ENCODE measurements around the gene DLX3.

DLX3 gene

DNA sequence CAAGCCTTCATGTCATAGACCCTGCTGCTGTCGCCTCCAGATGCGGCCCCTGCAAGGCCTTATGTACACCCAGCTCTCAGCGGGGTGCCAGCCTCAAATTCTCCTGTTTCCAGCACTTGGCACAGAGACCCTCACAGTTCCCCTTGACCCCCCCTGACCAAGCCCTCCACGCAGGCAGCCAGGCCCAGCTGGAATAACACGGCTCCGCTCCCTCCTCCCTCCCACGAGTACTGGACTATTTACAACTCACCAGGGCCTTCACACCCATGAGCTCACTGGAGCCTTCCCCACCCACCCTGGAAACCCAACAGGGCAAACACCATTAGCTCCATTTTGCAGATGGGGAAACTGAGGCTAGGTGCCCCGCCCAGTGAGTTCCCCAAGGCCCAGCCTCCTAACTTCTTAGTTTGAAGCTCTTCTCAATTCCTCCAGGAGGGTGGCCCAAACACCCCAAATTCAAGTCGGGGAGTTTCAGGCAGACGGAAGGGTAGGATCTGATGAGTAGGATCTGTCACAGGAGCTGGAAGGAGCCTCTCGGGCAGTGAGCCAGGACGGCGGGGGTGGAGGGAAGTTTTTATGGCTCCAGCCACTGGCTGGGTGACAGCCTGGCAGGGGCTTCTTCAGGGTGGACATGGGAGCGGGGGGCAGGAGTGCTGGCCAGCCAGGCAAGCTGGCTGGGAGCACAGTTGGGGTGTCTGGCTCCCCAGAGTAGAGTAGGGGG, 43.5 kb downstream of the DLX3 start:
- Histone ChIP-seq H3K14ac (ENCODE audit: low read length) (no peak overlapping the region), H3K9me3 (replicated peaks in 1 of 2; ENCODE audit: control insufficient read depth in 2 of 2, insufficient read depth in 1 of 2, low read depth in 1 of 2, low read length in 2 of 2) (no peaks in the 10 kb centered on the region), H2BK120ac (ENCODE audit: low read depth, low read length) (no peak overlapping the region), H3K36me3 (replicated peaks in 1 of 2; ENCODE audit: control insufficient read depth in 2 of 2, insufficient read depth in 2 of 2, low read length in 2 of 2) (no peaks in the 10 kb centered on the region), H2BK5ac (ENCODE audit: low read length) (no peak overlapping the region), H4K8ac (ENCODE audit: low read depth, low read length) (no peak overlapping the region), H2BK12ac (ENCODE audit: low read length) (no peak overlapping the region), H2AK5ac (ENCODE audit: low read depth, low read length) (peak overlapping the region; percentile 93), H3K4me1 (ENCODE audit: control insufficient read depth in 2 of 2, insufficient read depth in 1 of 2, low read depth in 1 of 2, low read length in 2 of 2) (no peaks in the 10 kb centered on the region), H3K23ac (ENCODE audit: low read depth, low read length, poor library complexity) (no peak overlapping the region), H3K27me3 (ENCODE audit: control insufficient read depth in 3 of 3, insufficient read depth in 3 of 3, low read depth in 1 of 3, low read length in 3 of 3) (peaks cover 0 to 68% (median 0%) of the 10 kb centered on the region in 3 experiments), H2AFZ (ENCODE audit: low read length) (no peak overlapping the region), H3K27ac (replicated peaks; ENCODE audit: low read length) (no peak overlapping the region), H3K9ac (ENCODE audit: low read depth, low read length, poor library complexity) (no peak overlapping the region), H3K4me3 (ENCODE audit: low read length in 2 of 2) (no peak overlapping the region), H3K79me1 (ENCODE audit: low read depth, low read length) (no peaks in the 10 kb centered on the region), H2BK15ac (ENCODE audit: low read length) (no peak overlapping the region), H4K91ac (ENCODE audit: low read depth, low read length, poor library complexity) (no peak overlapping the region), H3K4me2 (ENCODE audit: insufficient read depth, low read length, poor library complexity, severe bottlenecking) (no peak overlapping the region), H3K18ac (ENCODE audit: low read length) (no peak overlapping the region), H3K4ac (ENCODE audit: low read length) (no peak overlapping the region)
- no peak for DNase-seq (ENCODE audit: low spot score)
- WGBS, 2 donors (ENCODE audit: extremely low coverage in 2 of 2, insufficient read length in 2 of 2, insufficient replicate concordance in 1 of 2), result no CpG with 5 or more reads among the region's 14 CpGs

GRCh38 chr17:49949634-49950033, 45.4 kb downstream of the DLX3 start:
- Histone ChIP-seq H3K4ac (ENCODE audit: low read length) (no peak overlapping the region), H3K18ac (ENCODE audit: low read length) (peak overlapping the region; percentile 15), H3K4me3 (ENCODE audit: low read length in 2 of 2) (no peak overlapping the region), H4K8ac (ENCODE audit: low read depth, low read length) (no peak overlapping the region), H3K27ac (replicated peaks; ENCODE audit: low read length) (no peak overlapping the region), H3K4me1 (ENCODE audit: control insufficient read depth in 2 of 2, insufficient read depth in 1 of 2, low read depth in 1 of 2, low read length in 2 of 2) (peaks cover 0 to under 1% of the 10 kb centered on the region in 2 donors), H2BK120ac (ENCODE audit: low read depth, low read length) (no peak overlapping the region), H3K9me3 (replicated peaks in 1 of 2; ENCODE audit: control insufficient read depth in 2 of 2, insufficient read depth in 1 of 2, low read depth in 1 of 2, low read length in 2 of 2) (no peaks in the 10 kb centered on the region), H2BK15ac (ENCODE audit: low read length) (peak overlapping the region; percentile 93), H2AK5ac (ENCODE audit: low read depth, low read length) (no peak overlapping the region), H3K14ac (ENCODE audit: low read length) (no peak overlapping the region), H2BK12ac (ENCODE audit: low read length) (peak overlapping the region; percentile 82), H3K9ac (ENCODE audit: low read depth, low read length, poor library complexity) (no peak overlapping the region), H2BK5ac (ENCODE audit: low read length) (no peak overlapping the region), H3K79me1 (ENCODE audit: low read depth, low read length) (no peaks in the 10 kb centered on the region), H3K36me3 (replicated peaks in 1 of 2; ENCODE audit: control insufficient read depth in 2 of 2, insufficient read depth in 2 of 2, low read length in 2 of 2) (no peaks in the 10 kb centered on the region), H3K4me2 (ENCODE audit: insufficient read depth, low read length, poor library complexity, severe bottlenecking) (no peak overlapping the region), H2AFZ (ENCODE audit: low read length) (no peak overlapping the region), H4K91ac (ENCODE audit: low read depth, low read length, poor library complexity) (no peak overlapping the region), H3K27me3 (ENCODE audit: control insufficient read depth in 3 of 3, insufficient read depth in 3 of 3, low read depth in 1 of 3, low read length in 3 of 3) (peaks cover 0 to 70% (median 0%) of the 10 kb centered on the region in 3 experiments), H3K23ac (ENCODE audit: low read depth, low read length, poor library complexity) (peak overlapping the region; percentile 75)
- WGBS, 2 donors (ENCODE audit: extremely low coverage in 2 of 2, insufficient read length in 2 of 2, insufficient replicate concordance in 1 of 2), result no CpG with 5 or more reads among the region's 2 CpGs
- DNase-seq (ENCODE audit: low spot score), result no peak

DNA sequence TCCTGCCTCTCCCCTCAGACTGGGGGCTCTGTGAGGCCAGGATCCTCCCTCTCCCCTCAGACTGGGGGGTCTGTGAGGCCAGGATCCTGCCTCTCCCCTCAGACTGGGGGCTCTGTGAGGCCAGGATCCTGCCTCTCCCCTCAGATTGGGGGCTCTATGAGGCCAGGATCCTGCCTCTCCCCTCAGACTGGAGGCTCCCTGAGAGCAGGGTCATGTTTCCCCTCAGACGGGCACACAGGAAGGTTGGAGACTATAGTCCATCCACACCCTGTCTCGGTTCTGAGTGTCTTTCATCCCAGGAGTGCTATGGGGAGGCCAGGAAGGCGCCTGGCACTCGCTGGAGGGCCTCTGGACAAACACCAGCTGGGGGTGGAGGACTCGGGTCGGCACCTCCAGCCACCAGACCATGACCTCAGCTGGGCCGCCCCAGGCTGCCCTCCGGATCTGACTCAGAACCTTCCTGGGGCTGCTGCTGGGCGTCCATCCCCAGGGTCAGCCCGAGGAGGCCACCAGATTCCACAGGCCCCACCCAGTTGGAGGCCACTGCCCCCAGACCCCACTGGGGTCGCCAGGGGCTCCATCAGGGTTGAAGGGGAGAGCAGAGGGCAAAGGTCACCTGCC, 48.0 kb downstream of the DLX3 start:
- Histone ChIP-seq H2BK12ac (ENCODE audit: low read length) (no peak overlapping the region), H3K4me2 (ENCODE audit: insufficient read depth, low read length, poor library complexity, severe bottlenecking) (no peak overlapping the region), H3K9me3 (replicated peaks in 1 of 2; ENCODE audit: control insufficient read depth in 2 of 2, insufficient read depth in 1 of 2, low read depth in 1 of 2, low read length in 2 of 2) (no peaks in the 10 kb centered on the region), H3K23ac (ENCODE audit: low read depth, low read length, poor library complexity) (no peak overlapping the region), H2BK120ac (ENCODE audit: low read depth, low read length) (no peak overlapping the region), H2BK15ac (ENCODE audit: low read length) (peak overlapping the region; percentile 32), H3K36me3 (replicated peaks in 1 of 2; ENCODE audit: control insufficient read depth in 2 of 2, insufficient read depth in 2 of 2, low read length in 2 of 2) (no peaks in the 10 kb centered on the region), H3K27ac (replicated peaks; ENCODE audit: low read length) (no peak overlapping the region), H3K27me3 (ENCODE audit: control insufficient read depth in 3 of 3, insufficient read depth in 3 of 3, low read depth in 1 of 3, low read length in 3 of 3) (peaks cover 0 to 82% (median 0%) of the 10 kb centered on the region in 3 experiments), H2BK5ac (ENCODE audit: low read length) (peak overlapping the region; percentile 68), H2AFZ (ENCODE audit: low read length) (no peak overlapping the region), H3K4me3 (ENCODE audit: low read length in 2 of 2) (no peak overlapping the region), H3K9ac (ENCODE audit: low read depth, low read length, poor library complexity) (no peak overlapping the region), H3K4me1 (ENCODE audit: control insufficient read depth in 2 of 2, insufficient read depth in 1 of 2, low read depth in 1 of 2, low read length in 2 of 2) (peaks cover 0 to 6% of the 10 kb centered on the region in 2 donors), H2AK5ac (ENCODE audit: low read depth, low read length) (peak overlapping the region; percentile 47), H4K8ac (ENCODE audit: low read depth, low read length) (no peak overlapping the region), H3K79me1 (ENCODE audit: low read depth, low read length) (no peaks in the 10 kb centered on the region), H4K91ac (ENCODE audit: low read depth, low read length, poor library complexity) (no peak overlapping the region), H3K4ac (ENCODE audit: low read length) (no peak overlapping the region), H3K14ac (ENCODE audit: low read length) (peak overlapping the region; percentile 90), H3K18ac (ENCODE audit: low read length) (peak overlapping the region; percentile 62)
- no CpG with 5 or more reads among the region's 11 CpGs for WGBS, 2 donors (ENCODE audit: extremely low coverage in 2 of 2, insufficient read length in 2 of 2, insufficient replicate concordance in 1 of 2)
- DNase-seq (ENCODE audit: low spot score), result no peak

- no peak for DNase-seq (ENCODE audit: low spot score)
- peaks cover 0 to 83% (median 0%) of the 10 kb centered on the region in 3 experiments for H3K27me3 ChIP-seq (ENCODE audit: control insufficient read depth in 3 of 3, insufficient read depth in 3 of 3, low read depth in 1 of 3, low read length in 3 of 3)
- no CpG with 5 or more reads among the region's 8 CpGs for WGBS, 2 donors (ENCODE audit: extremely low coverage in 2 of 2, insufficient read length in 2 of 2, insufficient replicate concordance in 1 of 2)
Observed at GRCh38 chr17:49946208-49946607, 48.8 kb downstream of the DLX3 start.

More at GRCh38 chr17:49946208-49946607, 48.8 kb downstream of the DLX3 start:
- Histone ChIP-seq H3K4me2 (ENCODE audit: insufficient read depth, low read length, poor library complexity, severe bottlenecking) (no peak overlapping the region), H2BK120ac (ENCODE audit: low read depth, low read length) (no peak overlapping the region), H3K18ac (ENCODE audit: low read length) (peak overlapping the region; percentile 76), H3K9me3 (replicated peaks in 1 of 2; ENCODE audit: control insufficient read depth in 2 of 2, insufficient read depth in 1 of 2, low read depth in 1 of 2, low read length in 2 of 2) (no peaks in the 10 kb centered on the region), H3K79me1 (ENCODE audit: low read depth, low read length) (no peaks in the 10 kb centered on the region), H3K27ac (replicated peaks; ENCODE audit: low read length) (no peak overlapping the region), H3K23ac (ENCODE audit: low read depth, low read length, poor library complexity) (peak overlapping the region; percentile 25), H3K14ac (ENCODE audit: low read length) (peak overlapping the region; percentile 42), H3K36me3 (replicated peaks in 1 of 2; ENCODE audit: control insufficient read depth in 2 of 2, insufficient read depth in 2 of 2, low read length in 2 of 2) (no peaks in the 10 kb centered on the region), H4K91ac (ENCODE audit: low read depth, low read length, poor library complexity) (no peak overlapping the region), H3K4me3 (ENCODE audit: low read length in 2 of 2) (no peak overlapping the region), H3K4me1 (ENCODE audit: control insufficient read depth in 2 of 2, insufficient read depth in 1 of 2, low read depth in 1 of 2, low read length in 2 of 2) (peaks cover 0 to 6% of the 10 kb centered on the region in 2 donors), H2BK5ac (ENCODE audit: low read length) (peak overlapping the region; percentile 68), H2BK15ac (ENCODE audit: low read length) (peak overlapping the region; percentile 1), H2BK12ac (ENCODE audit: low read length) (peak overlapping the region; percentile 59), H2AK5ac (ENCODE audit: low read depth, low read length) (peak overlapping the region; percentile 92), H2AFZ (ENCODE audit: low read length) (no peak overlapping the region), H3K4ac (ENCODE audit: low read length) (no peak overlapping the region), H3K9ac (ENCODE audit: low read depth, low read length, poor library complexity) (peak overlapping the region; percentile 73), H4K8ac (ENCODE audit: low read depth, low read length) (no peak overlapping the region)
